ENCODE measurements around the gene TECRL.

TECRL gene

DNA sequence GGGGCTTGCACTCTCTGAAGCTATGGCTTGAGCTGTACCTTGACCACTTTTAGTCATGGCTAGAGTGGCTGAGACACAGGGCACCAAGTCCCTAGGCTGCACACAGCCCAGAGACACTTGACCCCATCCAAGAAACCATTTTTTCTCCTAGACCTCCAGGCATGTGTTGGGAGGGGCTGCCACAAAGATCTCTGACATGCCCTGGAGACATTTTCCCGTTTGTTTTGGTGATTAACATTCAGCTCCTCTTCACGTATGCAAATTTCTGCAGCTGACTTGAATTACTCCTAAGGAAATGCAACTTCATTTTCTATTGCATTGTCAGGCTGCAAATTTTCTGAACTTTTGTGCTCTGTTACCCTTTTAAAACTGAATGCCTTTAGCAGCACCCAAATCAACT is 142.6 kb downstream of the TECRL start:
- CTCF ChIA-PET = no interaction called here
- Histone ChIP-seq H3K4me1 (ENCODE audit: control insufficient read depth, insufficient read depth, low read length) (no peaks in the 10 kb centered on the region), H3K4me3 (ENCODE audit: low read depth, low read length) (no peak overlapping the region), H3K27ac (ENCODE audit: extremely low read depth, low read depth, low read length) (no peak overlapping the region), H3K36me3 (ENCODE audit: control insufficient read depth in 2 of 2, insufficient read depth in 1 of 2, low read length in 2 of 2) (no peaks in the 10 kb centered on the region), H3K9me3 (ENCODE audit: control insufficient read depth, insufficient read depth, low read depth, low read length) (no peaks in the 10 kb centered on the region)
- POLR2A ChIA-PET = no interaction called here
- no peak for TF ChIP-seq ZNF10 (tag by site-specific recombination; IDR thresholded peaks at IDR 0.05)
- no peak for TF ChIP-seq ZSCAN30 (tag by site-specific recombination; IDR thresholded peaks at IDR 0.05)
- no peak for TF ChIP-seq ZNF747 (tag by site-specific recombination; IDR thresholded peaks at IDR 0.05)
- no peak for TF ChIP-seq ZNF610 (tag by site-specific recombination; IDR thresholded peaks at IDR 0.05; ENCODE audit: borderline replicate concordance)
- TF ChIP-seq, protein P1, sequence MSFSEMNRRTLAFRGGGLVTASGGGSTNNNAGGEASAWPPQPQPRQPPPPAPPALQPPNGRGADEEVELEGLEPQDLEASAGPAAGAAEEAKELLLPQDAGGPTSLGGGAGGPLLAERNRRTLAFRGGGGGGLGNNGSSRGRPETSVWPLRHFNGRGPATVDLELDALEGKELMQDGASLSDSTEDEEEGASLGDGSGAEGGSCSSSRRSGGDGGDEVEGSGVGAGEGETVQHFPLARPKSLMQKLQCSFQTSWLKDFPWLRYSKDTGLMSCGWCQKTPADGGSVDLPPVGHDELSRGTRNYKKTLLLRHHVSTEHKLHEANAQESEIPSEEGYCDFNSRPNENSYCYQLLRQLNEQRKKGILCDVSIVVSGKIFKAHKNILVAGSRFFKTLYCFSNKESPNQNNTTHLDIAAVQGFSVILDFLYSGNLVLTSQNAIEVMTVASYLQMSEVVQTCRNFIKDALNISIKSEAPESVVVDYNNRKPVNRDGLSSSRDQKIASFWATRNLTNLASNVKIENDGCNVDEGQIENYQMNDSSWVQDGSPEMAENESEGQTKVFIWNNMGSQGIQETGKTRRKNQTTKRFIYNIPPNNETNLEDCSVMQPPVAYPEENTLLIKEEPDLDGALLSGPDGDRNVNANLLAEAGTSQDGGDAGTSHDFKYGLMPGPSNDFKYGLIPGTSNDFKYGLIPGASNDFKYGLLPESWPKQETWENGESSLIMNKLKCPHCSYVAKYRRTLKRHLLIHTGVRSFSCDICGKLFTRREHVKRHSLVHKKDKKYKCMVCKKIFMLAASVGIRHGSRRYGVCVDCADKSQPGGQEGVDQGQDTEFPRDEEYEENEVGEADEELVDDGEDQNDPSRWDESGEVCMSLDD (tag by site-specific recombination; IDR thresholded peaks at IDR 0.05) = no peak
- TF ChIP-seq ZNF776 (tag by site-specific recombination; IDR thresholded peaks at IDR 0.05; ENCODE audit: borderline replicate concordance) = no peak
- TF ChIP-seq, protein P2, sequence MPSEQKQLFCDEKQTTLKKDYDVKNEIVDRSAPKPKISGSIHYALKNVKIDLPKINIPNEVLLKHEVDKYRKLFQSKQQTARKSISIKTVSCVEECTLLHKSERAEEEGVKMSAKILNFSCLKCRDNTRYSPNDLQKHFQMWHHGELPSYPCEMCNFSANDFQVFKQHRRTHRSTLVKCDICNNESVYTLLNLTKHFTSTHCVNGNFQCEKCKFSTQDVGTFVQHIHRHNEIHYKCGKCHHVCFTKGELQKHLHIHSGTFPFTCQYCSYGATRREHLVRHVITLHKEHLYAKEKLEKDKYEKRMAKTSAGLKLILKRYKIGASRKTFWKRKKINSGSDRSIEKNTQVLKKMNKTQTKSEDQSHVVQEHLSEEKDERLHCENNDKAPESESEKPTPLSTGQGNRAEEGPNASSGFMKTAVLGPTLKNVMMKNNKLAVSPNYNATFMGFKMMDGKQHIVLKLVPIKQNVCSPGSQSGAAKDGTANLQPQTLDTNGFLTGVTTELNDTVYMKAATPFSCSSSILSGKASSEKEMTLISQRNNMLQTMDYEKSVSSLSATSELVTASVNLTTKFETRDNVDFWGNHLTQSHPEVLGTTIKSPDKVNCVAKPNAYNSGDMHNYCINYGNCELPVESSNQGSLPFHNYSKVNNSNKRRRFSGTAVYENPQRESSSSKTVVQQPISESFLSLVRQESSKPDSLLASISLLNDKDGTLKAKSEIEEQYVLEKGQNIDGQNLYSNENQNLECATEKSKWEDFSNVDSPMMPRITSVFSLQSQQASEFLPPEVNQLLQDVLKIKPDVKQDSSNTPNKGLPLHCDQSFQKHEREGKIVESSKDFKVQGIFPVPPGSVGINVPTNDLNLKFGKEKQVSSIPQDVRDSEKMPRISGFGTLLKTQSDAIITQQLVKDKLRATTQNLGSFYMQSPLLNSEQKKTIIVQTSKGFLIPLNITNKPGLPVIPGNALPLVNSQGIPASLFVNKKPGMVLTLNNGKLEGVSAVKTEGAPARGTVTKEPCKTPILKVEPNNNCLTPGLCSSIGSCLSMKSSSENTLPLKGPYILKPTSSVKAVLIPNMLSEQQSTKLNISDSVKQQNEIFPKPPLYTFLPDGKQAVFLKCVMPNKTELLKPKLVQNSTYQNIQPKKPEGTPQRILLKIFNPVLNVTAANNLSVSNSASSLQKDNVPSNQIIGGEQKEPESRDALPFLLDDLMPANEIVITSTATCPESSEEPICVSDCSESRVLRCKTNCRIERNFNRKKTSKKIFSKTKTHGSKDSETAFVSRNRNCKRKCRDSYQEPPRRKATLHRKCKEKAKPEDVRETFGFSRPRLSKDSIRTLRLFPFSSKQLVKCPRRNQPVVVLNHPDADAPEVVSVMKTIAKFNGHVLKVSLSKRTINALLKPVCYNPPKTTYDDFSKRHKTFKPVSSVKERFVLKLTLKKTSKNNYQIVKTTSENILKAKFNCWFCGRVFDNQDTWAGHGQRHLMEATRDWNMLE (tag by site-specific recombination; conservative IDR thresholded peaks at IDR 0.05; ENCODE audit: low read depth) = no peak
- TF ChIP-seq ZNF311 (tag by site-specific recombination; IDR thresholded peaks at IDR 0.05; ENCODE audit: borderline replicate concordance) = no peak
- no peak for TF ChIP-seq KLF7 (tag by site-specific recombination; IDR thresholded peaks at IDR 0.05; ENCODE audit: borderline replicate concordance)

DNA sequence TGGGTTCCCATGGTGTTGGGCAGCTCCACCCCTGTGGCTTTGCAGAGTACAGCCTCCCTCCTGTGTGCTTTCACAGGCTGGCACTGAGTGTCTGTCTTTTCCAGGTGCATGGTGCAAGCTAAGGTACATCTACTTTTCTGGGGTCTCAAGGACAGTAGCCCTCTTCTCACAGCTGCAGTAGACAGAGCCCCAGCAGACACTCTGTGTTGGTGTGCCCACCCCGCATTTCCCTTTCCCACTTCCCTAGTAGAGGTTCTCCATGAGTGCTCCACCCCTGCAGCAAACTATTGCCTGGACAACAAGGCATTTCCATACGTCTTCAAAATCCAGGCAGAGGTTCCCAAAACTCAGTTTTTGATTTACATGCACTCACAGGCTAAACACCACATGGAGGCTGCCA is 143.0 kb downstream of the TECRL start:
- no peaks in the 10 kb centered on the region for H3K9me3 ChIP-seq (ENCODE audit: control insufficient read depth, insufficient read depth, low read depth, low read length)
- no peak overlapping the region for H3K27ac ChIP-seq (ENCODE audit: extremely low read depth, low read depth, low read length)
- H3K36me3 ChIP-seq (ENCODE audit: control insufficient read depth in 2 of 2, insufficient read depth in 1 of 2, low read length in 2 of 2) = no peaks in the 10 kb centered on the region
- POLR2A ChIA-PET = no interaction called here
- H3K4me1 ChIP-seq (ENCODE audit: control insufficient read depth, insufficient read depth, low read length) = no peaks in the 10 kb centered on the region
- H3K4me3 ChIP-seq (ENCODE audit: low read depth, low read length) = no peak overlapping the region
- CTCF ChIA-PET = no interaction called here
- TF ChIP-seq ZSCAN30 (tag by site-specific recombination; IDR thresholded peaks at IDR 0.05) (no peak), ZNF2 (tag by site-specific recombination; IDR thresholded peaks at IDR 0.05) (no peak), ZNF670 (tag by site-specific recombination; IDR thresholded peaks at IDR 0.05; ENCODE audit: low read depth) (no peak), PRDM1 (tag by site-specific recombination; IDR thresholded peaks at IDR 0.05) (no peak), SETDB1 (IDR thresholded peaks at IDR 0.05; ENCODE audit: insufficient read length, low read length) (no peak), ZNF23 (tag by site-specific recombination; IDR thresholded peaks at IDR 0.05; ENCODE audit: borderline replicate concordance) (no peak), ZBTB17 (tag by site-specific recombination; IDR thresholded peaks at IDR 0.05) (no peak), ZNF404 (tag by site-specific recombination; IDR thresholded peaks at IDR 0.05) (no peak), IKZF3 (tag by site-specific recombination; IDR thresholded peaks at IDR 0.05) (no peak), ZNF324 (tag by site-specific recombination; IDR thresholded peaks at IDR 0.05) (no peak), ZNF366 (tag by site-specific recombination; conservative IDR thresholded peaks at IDR 0.05) (no peak), ZNF792 (tag by site-specific recombination; IDR thresholded peaks at IDR 0.05) (no peak), ZNF560 (tag by site-specific recombination; IDR thresholded peaks at IDR 0.05; ENCODE audit: borderline replicate concordance) (no peak), ZNF248 (tag by site-specific recombination; IDR thresholded peaks at IDR 0.05) (no peak), BCL11A (tag by site-specific recombination; IDR thresholded peaks at IDR 0.05; ENCODE audit: low read depth) (no peak), ZFP69B (tag by site-specific recombination; IDR thresholded peaks at IDR 0.05) (no peak), ZNF266 (tag by site-specific recombination; IDR thresholded peaks at IDR 0.05; ENCODE audit: low read depth) (no peak)
- TF ChIP-seq, protein P3, sequence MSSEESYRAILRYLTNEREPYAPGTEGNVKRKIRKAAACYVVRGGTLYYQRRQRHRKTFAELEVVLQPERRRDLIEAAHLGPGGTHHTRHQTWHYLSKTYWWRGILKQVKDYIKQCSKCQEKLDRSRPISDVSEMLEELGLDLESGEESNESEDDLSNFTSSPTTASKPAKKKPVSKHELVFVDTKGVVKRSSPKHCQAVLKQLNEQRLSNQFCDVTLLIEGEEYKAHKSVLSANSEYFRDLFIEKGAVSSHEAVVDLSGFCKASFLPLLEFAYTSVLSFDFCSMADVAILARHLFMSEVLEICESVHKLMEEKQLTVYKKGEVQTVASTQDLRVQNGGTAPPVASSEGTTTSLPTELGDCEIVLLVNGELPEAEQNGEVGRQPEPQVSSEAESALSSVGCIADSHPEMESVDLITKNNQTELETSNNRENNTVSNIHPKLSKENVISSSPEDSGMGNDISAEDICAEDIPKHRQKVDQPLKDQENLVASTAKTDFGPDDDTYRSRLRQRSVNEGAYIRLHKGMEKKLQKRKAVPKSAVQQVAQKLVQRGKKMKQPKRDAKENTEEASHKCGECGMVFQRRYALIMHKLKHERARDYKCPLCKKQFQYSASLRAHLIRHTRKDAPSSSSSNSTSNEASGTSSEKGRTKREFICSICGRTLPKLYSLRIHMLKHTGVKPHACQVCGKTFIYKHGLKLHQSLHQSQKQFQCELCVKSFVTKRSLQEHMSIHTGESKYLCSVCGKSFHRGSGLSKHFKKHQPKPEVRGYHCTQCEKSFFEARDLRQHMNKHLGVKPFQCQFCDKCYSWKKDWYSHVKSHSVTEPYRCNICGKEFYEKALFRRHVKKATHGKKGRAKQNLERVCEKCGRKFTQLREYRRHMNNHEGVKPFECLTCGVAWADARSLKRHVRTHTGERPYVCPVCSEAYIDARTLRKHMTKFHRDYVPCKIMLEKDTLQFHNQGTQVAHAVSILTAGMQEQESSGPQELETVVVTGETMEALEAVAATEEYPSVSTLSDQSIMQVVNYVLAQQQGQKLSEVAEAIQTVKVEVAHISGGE (tag by site-specific recombination; conservative IDR thresholded peaks at IDR 0.05; ENCODE audit: low read depth) = no peak
